Ishikawa (cell line): ENCODE data around the gene RPRML.

Experiments used
- REST ChIP-seq: IDR thresholded peaks from 2 replicates; pipeline ENCODE4 v1.6.1; 2012; ENCODE audit warnings: low read depth, mild to moderate bottlenecking
- TEAD4 ChIP-seq: IDR thresholded peaks from 2 replicates; pipeline ENCODE4 v1.6.1; 2012
- USF1 ChIP-seq: IDR thresholded peaks from 2 replicates; pipeline ENCODE4 v1.6.1; 2012

GRCh38 chr17:46984892-46985291, 5.8 kb upstream of the RPRML start:
- TF ChIP-seq TEAD4 (no peak), USF1 (no peak), REST (no peak)
